ENCODE results near the gene LGR6.

LGR6 gene

GRCh38 chr1:202348005-202348508, 154.5 kb downstream of the LGR6 start:
- Histone ChIP-seq H4K20me1 (ENCODE audit: insufficient read depth, low read length) (no peaks in the 10 kb centered on the region), H3K9me3 (ENCODE audit: insufficient read depth, low read length) (no peaks in the 10 kb centered on the region), H3K27me3 (ENCODE audit: low read depth, low read length) (no peaks in the 10 kb centered on the region), H2AFZ (ENCODE audit: low read depth, low read length) (peak overlapping the region; percentile 99), H3K4me1 (ENCODE audit: low read length) (peaks cover 20% of the 10 kb centered on the region), H3K36me3 (replicated peaks; ENCODE audit: low read depth, low read length) (no peaks in the 10 kb centered on the region), H3K4me3 (ENCODE audit: low read length) (peak overlapping the region; percentile 86), H3K27ac (ENCODE audit: low read length) (no peak overlapping the region), H3K79me2 (ENCODE audit: low read length) (peaks cover 4% of the 10 kb centered on the region; the same call in 1 of the 2 replicates), H3K4me2 (ENCODE audit: low read length) (peak overlapping the region; percentile 88), H3K9ac (ENCODE audit: low read length) (peak overlapping the region; percentile 60)
- TF ChIP-seq EZH2phosphoT487 (IDR thresholded peaks at IDR 0.05; ENCODE audit: low read depth) (no peak), CTCF (IDR thresholded peaks at IDR 0.05; ENCODE audit: low read depth, low read length) (no peak)

- Histone ChIP-seq H3K36me3 (replicated peaks; ENCODE audit: low read depth, low read length) (no peaks in the 10 kb centered on the region), H3K27me3 (ENCODE audit: low read depth, low read length) (no peaks in the 10 kb centered on the region), H3K4me1 (ENCODE audit: low read length) (peaks cover 14% of the 10 kb centered on the region), H3K79me2 (ENCODE audit: low read length) (peaks cover 4% of the 10 kb centered on the region; the same call in 1 of the 2 replicates), H3K4me2 (ENCODE audit: low read length) (peak within 1 kb of the TSS; percentile 92), H3K9me3 (ENCODE audit: insufficient read depth, low read length) (no peaks in the 10 kb centered on the region), H2AFZ (ENCODE audit: low read depth, low read length) (peak within 1 kb of the TSS; percentile 99), H4K20me1 (ENCODE audit: insufficient read depth, low read length) (no peaks in the 10 kb centered on the region), H3K4me3 (ENCODE audit: low read length) (peak within 1 kb of the TSS; percentile 86), H3K9ac (ENCODE audit: low read length) (peak within 1 kb of the TSS; percentile 73), H3K27ac (ENCODE audit: low read length) (no peak within 1 kb of the TSS)
- TF ChIP-seq EZH2phosphoT487 (IDR thresholded peaks at IDR 0.05; ENCODE audit: low read depth): no peak
- TF ChIP-seq CTCF (IDR thresholded peaks at IDR 0.05; ENCODE audit: low read depth, low read length): no peak
Measured at GRCh38 chr1:202348509-202349205, 155.1 kb downstream of the LGR6 start, which contains the start of gene PPP1R12B. Gene PPP1R12B (plus strand): TSS chr1:202348699. CDS start chr1:202348852, 153 bp downstream.

- H3K27ac ChIP-seq (ENCODE audit: low read length): no peak overlapping the region
Measured at GRCh38 chr1:202349206-202349928, 155.8 kb downstream of the LGR6 start.

More at GRCh38 chr1:202349206-202349928, 155.8 kb downstream of the LGR6 start:
- H2AFZ ChIP-seq (ENCODE audit: low read depth, low read length): peak overlapping the region; percentile 56
- peak overlapping the region; percentile 86 for H3K4me3 ChIP-seq (ENCODE audit: low read length)
- peaks cover 14% of the 10 kb centered on the region for H3K4me1 ChIP-seq (ENCODE audit: low read length)
- H3K36me3 ChIP-seq (replicated peaks; ENCODE audit: low read depth, low read length): no peaks in the 10 kb centered on the region
- no peak for TF ChIP-seq EZH2phosphoT487 (IDR thresholded peaks at IDR 0.05; ENCODE audit: low read depth)
- TF ChIP-seq CTCF (IDR thresholded peaks at IDR 0.05; ENCODE audit: low read depth, low read length): no peak
- no peaks in the 10 kb centered on the region for H3K27me3 ChIP-seq (ENCODE audit: low read depth, low read length)
- H3K9ac ChIP-seq (ENCODE audit: low read length): peak overlapping the region; percentile 73
- peaks cover 4% of the 10 kb centered on the region; the same call in 1 of the 2 replicates for H3K79me2 ChIP-seq (ENCODE audit: low read length)
- peak overlapping the region; percentile 92 for H3K4me2 ChIP-seq (ENCODE audit: low read length)
- no peaks in the 10 kb centered on the region for H3K9me3 ChIP-seq (ENCODE audit: insufficient read depth, low read length)
- no peaks in the 10 kb centered on the region for H4K20me1 ChIP-seq (ENCODE audit: insufficient read depth, low read length)
